ENCODE data around the gene LAMA3. TPM values are rescaled to one million over a fixed set of nuclear protein-coding genes. Genes with fewer than 3 reads are reported as not detected.

The LAMA3 gene
- total RNA-seq, 2 donors from 2014 or later: 5.6 to 6.7 TPM

DNA sequence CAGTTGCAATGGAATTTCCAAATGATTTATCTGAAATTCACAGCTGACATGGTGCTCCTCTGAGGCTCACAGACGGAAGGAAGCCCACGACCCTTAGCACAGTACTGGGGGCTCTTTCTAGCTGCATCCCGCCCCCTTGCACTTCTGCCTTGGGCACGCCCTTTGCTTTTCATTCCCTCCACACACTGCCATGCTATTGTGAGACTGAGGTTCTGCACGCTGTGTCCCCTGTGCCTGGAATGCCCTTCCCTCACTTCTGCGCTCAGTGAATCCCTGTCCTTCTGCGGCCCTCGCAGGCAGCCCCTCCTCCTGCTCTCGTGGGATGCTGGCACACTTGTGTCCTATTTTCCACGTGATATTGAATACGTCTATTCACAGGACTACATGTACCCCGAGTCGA lies 189.9 kb downstream of the LAMA3 start:
- intact Hi-C loops (cut with DNase I): no loop called here
- ATAC-seq: no peak
- no peak for DNase-seq

DNA sequence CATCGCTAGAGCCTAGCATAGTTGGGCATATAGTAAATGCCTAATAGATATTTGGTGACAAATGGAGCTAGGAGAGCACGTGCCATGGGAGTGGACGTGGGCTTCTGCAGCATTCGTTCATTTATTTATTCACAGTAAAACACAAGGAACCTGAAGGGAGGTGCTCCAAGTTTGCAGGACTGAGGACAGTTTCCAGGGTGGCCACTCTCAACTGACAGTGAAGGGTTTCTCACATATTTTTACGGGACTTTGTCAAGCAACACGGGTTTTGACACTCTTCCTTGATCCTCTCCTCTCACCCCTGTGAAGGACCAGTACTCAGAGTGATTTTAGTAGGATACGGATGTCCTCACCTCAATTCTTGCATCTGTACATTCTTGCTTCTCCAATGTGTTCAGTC lies 190.3 kb downstream of the LAMA3 start:
- ATAC-seq (no peak), DNase-seq (no peak)
- intact Hi-C loops (cut with DNase I): no loop called here

DNA sequence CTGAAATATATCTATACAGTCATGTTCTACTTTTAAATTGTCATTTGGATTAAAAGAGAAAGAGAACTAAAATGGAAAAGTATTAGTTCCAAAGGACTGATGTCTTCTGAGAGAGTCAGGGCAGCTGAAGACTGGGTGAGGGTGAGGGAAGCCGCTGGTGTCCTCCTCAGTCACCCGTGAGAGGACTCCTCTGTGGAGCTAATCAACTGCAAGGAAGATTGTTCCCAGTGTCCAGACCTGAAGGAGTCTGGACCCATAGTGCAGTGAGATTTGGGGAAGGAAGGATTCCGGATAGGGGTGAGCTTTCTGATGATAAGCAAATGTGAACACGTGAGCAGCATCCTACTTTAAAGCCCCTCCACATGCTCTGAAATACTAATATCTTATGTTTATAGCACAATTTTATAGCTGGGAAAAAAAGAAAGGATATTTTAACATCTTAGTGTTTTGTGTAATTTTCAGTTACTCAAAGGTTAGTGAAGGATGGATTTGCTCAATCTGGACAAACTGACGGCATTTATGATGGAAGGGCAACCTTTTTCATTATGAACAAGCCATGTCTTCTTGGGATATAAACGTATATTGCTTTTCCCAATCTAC lies 190.8 kb downstream of the LAMA3 start:
- DNase-seq (no peak), ATAC-seq (no peak)
- intact Hi-C loops (cut with DNase I): no loop called here

DNA sequence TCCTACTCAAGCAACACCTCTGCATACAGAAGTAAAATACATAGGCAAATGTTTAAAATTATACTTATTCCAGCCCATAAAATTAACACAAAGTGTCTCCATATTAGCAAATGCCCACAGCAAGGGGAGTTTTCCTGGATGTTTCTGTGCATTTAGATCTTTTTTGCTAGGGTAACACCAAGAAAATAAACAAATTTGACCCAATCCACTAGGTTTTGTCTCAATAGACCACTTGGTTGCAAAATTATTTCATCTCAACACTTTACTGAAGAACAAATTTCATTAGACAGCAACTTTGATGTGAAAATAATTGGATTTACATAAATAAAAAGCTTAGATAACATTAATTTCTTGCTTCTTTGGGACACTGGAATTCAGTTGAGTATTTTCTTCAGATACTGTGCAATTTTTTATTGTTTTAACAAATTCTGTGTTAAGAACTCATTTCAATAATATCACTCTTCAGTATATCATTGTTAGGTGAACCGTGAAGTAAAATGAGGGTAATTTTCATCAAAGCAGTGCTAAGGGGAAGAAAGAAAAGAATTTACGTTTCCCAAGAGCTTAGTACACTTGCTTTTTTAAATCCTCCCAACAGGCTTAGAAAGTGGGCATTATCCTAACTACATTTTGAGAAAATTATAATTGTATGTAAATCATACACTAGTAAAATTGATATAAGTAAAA lies 191.8 kb downstream of the LAMA3 start:
- no peak for DNase-seq
- intact Hi-C loops (cut with DNase I): no loop called here
- no peak for ATAC-seq

DNA sequence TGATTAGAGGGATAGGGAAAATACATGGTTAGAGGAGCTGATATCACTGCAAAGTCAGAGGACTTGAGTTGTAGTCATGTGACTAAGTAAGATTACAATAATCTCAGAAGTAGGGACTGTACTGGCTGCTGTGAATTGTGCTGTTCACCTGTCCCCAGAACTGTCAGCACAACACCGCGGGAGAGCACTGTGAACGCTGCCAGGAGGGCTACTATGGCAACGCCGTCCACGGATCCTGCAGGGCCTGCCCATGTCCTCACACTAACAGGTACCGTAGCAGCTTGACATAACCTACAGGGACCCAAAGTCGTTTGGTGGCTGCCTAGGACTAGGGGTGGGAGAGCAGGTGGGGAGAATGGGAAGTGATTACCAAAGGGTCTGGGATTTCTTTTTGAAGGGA lies 192.5 kb downstream of the LAMA3 start:
- ATAC-seq (peak in 1 of 2 donors; percentile 16), DNase-seq (no peak)
- intact Hi-C loops (cut with DNase I): no loop called here

DNA sequence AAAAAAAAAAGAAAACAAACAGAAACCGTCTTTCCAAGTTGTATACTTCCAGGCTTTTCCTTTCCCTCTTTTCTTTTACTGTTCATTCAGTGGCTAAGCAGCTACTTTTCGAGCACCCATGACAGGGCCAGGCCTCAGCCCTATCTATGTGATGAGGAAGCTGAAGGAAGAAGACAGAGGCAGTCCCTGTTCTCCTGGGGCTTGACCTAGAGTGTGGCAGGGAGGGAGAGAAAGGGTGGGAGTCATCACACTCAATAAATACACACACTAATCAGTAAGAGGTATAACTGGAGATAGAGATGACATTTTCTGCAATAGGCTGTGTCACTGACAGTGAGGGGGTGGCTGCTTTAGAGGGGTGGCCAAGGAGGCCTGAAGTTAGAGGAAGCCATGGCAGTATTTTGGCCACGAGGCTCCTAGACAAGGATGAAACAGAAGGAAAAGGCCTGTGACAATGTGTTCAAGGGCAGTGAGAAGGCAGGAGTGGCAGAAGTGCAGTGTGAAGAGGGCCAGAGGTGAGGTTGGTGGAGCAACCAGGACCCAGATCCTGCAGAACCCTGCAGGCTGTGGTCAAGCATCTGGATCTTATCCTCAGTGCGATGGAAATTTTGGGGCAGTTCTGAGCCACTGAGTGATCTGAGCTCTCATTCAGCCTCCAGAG lies 193.5 kb downstream of the LAMA3 start:
- ATAC-seq: no peak
- intact Hi-C loops (cut with DNase I): no loop called here

DNA sequence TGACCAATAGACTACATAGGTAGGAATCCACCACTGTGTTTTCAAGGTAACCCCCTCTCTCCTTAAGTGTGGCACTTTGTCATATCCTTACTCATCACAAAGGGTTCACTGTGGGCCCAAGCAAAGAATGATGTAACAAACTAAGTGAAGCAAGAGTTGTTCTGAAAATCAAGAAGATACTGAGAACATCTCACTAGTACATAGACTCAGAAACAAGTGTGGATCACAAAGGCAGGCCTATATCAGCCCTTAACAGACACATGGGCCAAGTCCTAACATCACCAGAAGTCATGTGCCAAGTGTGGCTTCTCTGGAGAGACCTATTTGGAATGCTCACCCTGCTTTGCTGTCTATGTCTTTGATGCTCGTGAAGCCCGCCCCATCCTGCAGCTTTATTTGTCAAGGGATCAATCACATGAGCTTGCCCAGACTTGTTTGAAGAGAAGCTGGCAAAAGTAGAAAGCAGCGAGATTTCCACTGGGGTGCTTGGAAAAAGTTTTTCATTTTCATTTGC lies 194.1 kb downstream of the LAMA3 start:
- ATAC-seq: peak in 1 of 2 donors; percentile 17
- intact Hi-C loops (cut with DNase I): no loop called here
- DNase-seq: no peak

More for the DNA sequence above, 193.5 kb downstream of the LAMA3 start:
- DNase-seq: no peak

DNA sequence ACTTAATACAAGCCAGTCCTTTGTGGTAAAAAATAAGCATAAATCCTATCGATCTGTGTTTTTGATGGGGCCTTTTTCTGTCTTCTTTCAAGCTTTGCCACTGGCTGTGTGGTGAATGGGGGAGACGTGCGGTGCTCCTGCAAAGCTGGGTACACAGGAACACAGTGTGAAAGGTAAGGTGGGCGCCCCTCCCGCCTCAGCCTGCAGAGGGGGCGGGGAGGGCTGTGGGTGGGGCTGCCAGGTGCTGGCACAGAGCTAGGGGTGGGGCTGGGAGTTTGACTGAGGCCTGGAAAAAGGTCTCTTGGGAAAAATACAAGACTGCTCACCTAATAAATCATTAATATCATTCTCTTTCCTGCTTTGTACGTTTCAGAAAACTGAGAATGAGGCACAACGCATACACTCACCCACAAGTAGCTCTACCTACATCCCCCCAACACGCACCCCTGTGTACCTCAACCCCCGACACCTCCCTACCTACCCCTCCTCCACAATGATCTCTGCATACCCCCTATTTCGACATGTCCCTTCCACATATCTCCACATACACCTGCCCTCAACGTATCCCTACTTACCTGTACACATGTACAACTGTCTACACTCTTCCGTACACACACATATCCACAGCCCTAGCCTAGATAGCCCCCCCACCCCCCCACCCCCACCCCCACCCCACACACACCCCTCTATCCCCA lies 195.6 kb downstream of the LAMA3 start:
- ATAC-seq (peak; percentile 18 to 57), DNase-seq (no peak)
- intact Hi-C loops (cut with DNase I): no loop called here

DNA sequence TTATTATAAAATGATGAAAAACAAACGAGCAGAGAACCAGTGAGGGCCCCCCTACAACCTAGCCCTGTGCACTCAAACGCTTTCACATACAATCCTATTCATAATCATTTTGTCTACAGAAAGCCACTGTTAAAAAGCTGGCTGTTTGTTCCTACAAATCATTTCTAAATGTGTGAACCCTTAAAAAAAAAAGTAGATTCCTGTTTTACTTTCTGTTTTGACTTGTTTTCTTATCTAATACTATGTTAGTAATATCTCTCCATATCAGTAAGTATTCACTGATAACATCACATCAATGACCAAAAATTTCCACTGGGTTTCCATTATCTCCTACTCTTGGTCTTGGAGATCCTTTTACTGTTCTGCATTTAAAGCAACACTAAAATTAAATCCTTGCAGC lies 196.5 kb downstream of the LAMA3 start:
- intact Hi-C loops (cut with DNase I): no loop called here
- DNase-seq: no peak
- no peak for ATAC-seq

DNA sequence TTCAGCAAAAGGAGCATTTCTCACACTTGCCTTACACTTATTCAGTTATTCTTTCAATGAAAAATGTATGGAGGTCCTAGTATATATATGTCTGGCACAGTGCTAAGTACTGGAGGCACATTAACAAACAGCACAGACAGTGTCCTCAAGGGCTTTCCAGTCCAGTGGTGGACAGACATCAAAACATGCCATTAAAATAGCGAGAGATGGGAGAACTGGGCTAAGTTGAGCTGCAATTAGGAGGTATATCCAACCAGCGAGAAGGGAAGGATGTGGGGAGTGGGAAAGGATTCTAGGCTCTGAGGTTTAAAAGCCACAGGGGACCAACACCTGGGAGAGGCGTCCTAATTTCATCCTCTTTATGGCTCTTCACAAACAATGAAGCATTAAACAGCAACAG lies 197.8 kb downstream of the LAMA3 start:
- no peak for DNase-seq
- intact Hi-C loops (cut with DNase I): no loop called here
- ATAC-seq: no peak

DNA sequence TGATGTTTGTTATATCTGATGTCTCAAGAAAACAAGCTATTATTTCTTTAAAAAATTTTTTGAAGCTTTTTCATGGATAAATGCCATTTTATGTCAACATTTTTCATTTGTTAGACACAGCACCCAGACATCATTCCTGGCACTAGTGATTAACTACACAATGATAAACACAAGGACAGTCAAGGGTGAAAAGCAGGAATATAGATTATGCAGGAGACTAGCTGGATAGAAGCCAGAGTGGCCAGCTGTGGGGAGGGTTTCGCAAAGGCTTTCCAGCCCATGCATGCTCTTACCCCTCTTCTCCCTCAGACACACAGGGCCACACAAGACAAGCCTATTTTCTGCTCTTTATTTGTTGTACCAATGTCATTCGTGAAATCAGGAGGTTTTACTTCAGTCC lies 198.2 kb downstream of the LAMA3 start:
- ATAC-seq: peak in 1 of 2 donors; percentile 16
- peak; percentile 39 for DNase-seq
- intact Hi-C loops (cut with DNase I): no loop called here

DNA sequence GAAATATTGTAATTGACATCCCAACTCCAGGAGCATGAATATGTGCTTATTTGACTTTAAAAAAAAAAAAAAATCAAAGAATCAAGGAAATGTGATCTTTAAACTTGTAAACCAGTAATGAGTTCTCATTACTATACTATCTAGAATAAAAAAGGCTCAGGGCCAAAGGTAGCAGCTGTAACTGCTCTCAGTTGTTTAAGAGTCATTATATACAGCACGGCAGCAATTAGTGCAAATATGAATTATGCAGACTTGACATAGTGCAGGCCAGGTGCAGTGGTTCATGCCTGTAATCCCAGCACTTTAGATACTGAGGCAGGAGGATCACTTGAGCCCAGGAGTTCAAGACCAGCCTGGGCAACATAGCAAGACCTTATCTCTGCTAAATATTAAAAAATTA lies 199.6 kb downstream of the LAMA3 start:
- no peak for DNase-seq
- no peak for ATAC-seq
- intact Hi-C loops (cut with DNase I): no loop called here

DNA sequence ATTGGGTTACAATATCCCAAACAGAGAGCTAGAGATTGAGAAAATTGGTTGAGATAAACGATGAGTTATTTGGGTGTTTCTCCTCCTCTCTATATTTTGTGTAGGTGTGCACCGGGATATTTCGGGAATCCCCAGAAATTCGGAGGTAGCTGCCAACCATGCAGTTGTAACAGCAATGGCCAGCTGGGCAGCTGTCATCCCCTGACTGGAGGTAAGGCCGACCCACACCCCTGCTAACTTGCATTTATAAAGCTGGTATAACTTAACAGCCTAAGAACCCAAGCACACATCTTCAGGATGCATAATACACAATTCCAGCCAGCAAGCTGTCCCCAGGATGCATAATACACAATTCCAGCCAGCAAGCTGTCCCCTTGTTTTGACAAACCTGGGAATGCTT lies 200.7 kb downstream of the LAMA3 start:
- intact Hi-C loops (cut with DNase I): no loop called here
- no peak for ATAC-seq
- no peak for DNase-seq

DNA sequence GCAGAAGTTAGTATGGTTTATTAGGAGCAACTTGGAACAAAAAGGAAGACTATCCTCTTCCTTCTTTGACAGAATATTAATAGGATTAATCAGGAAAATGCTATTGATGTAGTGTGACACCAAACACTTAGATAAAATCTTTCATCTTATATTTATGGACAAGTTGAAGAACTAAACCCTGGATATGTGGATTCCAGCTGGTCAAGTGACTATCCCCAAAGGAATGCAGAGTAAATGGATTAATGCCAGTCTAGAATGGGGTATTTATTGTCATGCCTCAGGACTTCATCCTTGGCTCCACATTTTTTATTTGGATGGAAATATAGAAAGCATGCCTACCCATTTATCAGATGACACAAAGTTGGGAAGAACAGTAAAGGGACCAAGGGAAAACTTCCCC lies 201.3 kb downstream of the LAMA3 start:
- DNase-seq (no peak), ATAC-seq (no peak)
- intact Hi-C loops (cut with DNase I): no loop called here

DNA sequence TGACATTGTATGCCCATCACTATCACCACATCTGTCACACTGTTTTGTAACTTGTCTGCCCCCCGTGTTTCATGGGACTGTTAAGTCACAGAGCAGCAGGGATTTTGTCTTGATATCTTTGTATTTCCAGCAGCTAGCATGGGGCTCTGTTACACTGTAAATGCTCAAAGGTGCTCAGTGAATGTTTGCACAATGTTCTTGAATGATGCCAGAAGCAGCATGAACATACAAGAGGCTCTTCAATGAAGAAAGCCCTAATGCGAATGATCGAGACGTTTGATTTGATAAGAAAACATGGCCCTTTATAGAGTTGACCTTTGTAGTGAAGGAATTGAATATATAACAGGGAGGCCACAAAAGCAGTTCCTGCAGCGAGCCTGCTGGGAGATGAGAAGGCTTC lies 204.4 kb downstream of the LAMA3 start:
- ATAC-seq (no peak), DNase-seq (no peak)
- intact Hi-C loops (cut with DNase I): no loop called here

DNA sequence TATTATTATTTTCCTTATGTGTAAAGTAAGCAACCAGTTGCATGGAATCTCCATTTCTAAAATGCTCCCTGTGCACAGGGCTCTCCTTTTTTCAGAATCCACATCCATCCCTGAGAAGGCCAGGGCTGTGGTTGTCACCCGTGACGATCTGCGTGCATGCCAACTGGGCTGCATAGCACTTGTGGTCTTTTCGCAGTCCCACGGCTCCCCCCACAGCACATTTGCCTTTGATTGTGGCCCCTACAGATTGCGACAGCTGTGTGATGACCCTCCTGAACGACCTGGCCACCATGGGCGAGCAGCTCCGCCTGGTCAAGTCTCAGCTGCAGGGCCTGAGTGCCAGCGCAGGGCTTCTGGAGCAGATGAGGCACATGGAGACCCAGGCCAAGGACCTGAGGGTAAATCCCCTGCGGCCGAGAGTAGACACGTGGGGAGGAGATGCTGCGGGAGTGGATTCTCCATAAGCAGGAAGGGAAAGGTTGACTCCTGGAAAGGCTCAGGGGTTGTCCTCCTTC lies 205.5 kb downstream of the LAMA3 start:
- ATAC-seq: no peak
- intact Hi-C loops (cut with DNase I): no loop called here
- no peak for DNase-seq

DNA sequence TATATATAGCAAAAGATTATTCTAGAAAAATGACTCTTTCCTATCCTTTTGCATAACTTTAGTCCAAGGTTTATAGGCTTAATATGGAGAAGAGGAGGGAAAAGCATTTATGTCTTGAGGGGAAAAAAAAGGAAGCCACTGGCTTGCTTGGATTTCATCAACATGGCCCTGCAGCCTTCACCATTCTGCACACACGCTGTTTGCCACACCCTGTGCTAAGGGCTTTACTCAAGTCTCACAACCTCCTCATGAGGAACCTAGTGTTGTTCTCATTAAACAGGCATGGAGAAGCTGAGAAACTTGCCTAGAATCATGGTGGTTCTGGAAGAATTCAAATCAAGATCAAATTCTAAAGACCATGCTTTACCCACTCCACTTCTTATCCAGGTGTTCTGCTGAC lies 208.0 kb downstream of the LAMA3 start:
- DNase-seq: no peak
- intact Hi-C loops (cut with DNase I): no loop called here
- no peak for ATAC-seq

DNA sequence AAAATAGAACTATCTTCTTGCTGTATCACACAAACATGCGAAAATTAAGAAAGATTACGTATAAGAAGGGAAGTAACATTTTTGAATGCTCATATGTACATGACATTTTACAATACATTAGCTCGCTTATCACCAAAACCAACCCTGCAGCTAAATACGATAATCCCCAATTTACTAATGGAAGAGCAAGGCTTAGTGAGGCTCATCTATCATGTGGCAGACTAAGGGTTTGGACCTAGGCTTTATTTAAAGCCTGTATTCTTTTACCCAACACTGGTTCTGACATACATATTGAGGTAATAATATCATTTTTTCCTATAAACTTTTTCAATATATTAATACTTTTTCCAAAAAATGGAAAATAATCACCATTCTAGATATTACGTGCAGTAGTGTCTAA lies 208.5 kb downstream of the LAMA3 start:
- intact Hi-C loops (cut with DNase I): no loop called here
- ATAC-seq (no peak), DNase-seq (no peak)

DNA sequence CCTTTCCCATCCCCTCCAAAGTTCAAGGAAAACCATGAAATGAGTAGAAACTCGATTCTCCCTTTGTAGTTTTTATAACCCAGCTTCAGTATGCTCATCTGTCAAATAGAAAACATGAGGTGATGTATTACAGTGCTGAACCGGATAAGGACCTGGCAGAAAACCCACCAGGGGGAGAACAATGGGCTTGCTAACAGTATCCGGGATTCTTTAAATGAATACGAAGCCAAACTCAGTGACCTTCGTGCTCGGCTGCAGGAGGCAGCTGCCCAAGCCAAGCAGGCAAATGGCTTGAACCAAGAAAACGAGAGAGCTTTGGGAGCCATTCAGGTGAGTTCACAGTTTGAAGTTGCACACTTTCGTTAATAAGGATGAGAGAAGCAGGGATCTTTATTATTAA lies 211.7 kb downstream of the LAMA3 start:
- ATAC-seq: no peak
- DNase-seq: no peak
- intact Hi-C loops (cut with DNase I): no loop called here

DNA sequence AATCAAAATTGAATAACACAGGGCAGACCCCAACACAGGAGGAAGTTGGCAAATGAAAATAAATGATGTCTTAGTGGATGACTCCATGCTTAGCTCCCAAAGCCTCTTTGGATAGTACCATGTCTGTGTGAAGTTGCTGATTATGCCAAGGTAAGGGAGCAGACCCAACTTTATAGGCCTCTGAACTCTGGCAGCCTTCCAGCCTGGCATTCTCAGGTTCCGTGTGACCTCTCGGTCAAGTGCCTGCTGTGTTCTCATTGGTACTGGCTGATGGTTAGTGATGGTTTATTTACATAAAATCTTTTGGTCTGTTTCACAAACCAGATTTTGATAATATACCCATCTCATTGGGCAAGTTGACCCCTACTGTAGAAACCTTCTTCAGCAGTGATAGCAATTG lies 213.1 kb downstream of the LAMA3 start:
- DNase-seq (no peak), ATAC-seq (no peak)
- intact Hi-C loops (cut with DNase I): no loop called here

Data from left cardiac atrium (tissue), 4 donors.